AML-193 (cell line): ENCODE results near the gene MAN1A2.
"Not testable (repeated sequence)": the region's sequence is repeated elsewhere in the genome, so short reads cannot be mapped to it uniquely, and the experiment has no call there.

Experiments used
- DNase-seq, 2 experiments: peaks; one replicate each; lab custom pipeline; 2025; lab: John Stamatoyannopoulos, UW

MAN1A2 gene

DNA sequence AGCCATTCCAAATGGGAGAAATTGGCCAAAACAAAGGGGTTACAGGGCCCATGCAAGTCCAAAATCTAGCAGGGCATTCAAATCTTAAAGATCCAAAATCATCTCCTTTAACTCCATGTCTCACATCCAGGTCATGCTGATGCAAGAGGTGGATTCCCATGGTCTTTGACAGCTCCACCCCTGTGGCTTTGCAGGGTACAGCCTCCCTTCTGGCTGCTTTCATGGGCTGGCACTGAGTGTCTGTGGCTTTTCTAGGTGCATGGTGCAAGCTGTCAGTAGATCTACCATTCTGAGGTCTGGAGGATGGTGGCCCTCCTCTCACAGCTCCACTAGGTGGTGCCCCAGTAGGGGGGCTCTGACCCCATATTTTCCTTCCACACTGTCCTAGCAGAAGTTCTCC is 191.2 kb downstream of the MAN1A2 start:
- not testable (repeated sequence) for DNase-seq

DNA sequence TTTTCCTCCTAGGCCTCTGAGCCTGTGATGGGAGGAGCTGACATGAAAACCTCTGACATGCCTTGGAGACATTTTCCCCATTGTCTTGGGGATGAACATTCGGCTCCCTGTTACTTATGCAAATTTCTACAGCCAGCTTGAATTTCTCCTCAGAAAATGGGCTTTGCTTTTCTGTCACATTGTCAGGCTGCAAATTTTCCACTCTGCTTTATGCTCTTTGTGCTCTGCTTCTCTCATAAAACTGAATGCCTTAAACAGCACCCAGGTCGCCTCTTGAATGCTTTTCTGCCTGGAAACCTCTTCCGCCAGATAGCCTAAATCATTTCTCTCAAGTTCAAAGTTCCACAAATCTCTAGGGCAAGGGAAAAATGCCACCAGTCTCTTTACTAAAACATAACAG is 191.9 kb downstream of the MAN1A2 start:
- no peak for DNase-seq

DNA sequence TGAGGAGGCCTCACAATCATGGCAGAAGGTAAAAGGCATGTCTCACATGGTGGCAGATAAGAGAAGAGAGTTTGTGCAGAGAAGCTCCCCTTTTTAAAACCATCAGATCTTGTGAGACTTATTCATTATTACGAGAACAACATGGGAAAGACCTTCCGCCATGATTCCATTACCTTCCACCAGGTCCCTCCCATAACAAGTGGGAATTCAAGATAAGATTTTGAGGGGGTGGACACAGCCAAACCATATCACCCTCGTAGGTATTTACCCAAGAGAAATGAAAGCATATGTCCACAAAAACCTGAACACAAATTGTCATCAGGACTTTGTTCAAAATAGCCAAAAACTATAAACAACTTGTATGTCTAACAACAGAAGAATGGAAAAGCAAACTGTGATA is 192.7 kb downstream of the MAN1A2 start:
- no peak for DNase-seq

DNA sequence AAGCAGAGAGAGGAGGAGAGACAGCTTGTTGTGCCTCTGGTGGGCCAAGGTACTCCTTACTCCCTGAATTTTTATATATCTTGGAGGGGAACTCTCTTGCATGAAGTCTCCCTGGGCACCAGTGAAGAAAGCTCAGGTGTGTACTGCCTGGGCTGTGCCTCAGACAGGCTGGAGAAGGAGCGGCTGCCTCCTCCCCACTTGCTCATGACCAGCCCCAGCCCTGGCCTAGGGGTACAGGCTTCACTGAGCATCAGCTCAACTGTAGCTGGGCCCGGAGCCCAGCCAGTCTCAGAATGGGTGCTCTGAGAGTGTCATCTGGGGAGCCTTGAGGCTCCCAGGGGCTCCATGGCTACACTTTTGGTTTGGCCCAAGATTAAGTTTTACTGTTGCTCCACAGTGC is 193.8 kb downstream of the MAN1A2 start:
- no peak for DNase-seq

DNA sequence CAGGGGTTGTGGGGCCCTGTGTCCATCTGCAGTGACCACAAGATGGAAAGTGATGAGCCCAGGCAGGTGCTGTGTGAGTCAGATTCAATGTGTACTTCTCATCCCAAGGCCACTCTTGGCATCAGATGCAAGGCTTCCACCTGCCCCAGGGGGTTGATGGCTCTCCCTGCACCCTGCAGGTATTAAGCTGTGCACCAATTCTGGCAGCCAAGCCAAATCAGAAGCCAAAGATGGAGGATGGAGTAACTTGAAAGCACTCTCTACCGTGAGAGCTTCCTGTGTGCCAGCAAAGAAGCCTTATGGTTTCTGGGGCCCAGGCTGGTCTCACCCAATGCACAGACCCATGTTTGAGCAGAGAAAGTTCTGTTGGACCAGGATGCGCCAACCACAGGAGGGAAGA is 194.3 kb downstream of the MAN1A2 start:
- DNase-seq = no peak

DNA sequence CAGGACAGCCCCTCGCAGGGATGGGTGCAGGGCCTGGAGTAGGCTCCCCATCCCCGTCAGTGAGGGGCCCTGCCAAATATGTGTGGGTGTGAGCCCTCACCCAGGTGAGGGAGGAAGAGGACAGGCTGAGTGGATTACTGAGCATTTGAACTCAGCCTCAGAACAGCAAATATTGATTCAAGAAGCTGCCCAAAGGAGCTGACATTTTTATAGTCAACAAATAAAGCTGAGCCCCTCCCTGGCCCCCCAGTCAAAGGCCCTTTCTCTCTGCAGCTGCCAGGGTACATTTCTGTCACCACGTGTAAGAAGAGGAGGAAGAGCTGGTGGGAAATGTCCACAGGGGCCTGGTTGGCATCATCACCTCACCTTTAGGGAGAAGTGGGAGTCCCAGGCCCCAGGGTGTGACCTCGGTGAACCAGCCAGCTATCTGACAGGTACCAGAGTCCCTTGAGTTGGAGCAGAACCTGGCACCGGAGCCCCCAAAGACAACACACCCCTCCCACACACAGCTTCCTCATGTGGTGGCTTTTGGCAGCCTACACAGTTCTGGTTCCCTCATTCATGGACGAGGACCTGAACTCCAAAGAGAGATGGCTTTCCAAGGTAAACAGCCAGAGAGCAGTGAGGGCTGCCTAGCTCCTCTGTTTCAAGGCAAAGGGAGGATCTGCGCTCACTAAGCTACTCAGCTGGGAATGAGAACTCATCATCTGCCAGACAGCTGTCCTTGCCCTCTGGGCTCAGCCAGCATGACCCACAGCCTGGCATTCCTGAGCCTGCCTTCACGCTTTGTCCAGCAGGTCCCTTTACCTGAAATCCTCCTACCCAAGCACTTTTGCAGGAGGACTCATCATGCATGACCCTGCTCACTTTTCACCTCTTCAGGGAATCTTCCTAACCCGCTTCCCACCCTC is 195.6 kb downstream of the MAN1A2 start:
- DNase-seq = no peak

DNA sequence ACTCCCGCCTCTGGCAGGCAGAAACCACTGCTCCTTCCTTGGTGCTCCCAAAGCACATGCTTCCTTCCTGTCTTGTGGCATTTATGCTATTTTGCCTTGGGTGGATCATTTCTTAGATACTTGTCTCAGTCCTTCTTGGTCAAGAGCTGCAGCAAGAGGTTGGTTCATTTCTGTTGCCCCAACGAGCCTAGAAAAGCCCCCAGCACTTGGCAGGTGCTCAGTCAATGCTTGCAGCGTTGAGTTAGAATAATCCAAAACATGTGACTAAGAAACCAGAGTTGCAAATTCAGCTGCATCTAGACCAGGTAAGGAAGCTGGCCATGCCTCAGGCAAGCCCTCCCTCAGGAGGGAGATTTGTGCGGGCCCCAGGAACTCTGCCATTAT is 196.2 kb downstream of the MAN1A2 start:
- DNase-seq = no peak

DNA sequence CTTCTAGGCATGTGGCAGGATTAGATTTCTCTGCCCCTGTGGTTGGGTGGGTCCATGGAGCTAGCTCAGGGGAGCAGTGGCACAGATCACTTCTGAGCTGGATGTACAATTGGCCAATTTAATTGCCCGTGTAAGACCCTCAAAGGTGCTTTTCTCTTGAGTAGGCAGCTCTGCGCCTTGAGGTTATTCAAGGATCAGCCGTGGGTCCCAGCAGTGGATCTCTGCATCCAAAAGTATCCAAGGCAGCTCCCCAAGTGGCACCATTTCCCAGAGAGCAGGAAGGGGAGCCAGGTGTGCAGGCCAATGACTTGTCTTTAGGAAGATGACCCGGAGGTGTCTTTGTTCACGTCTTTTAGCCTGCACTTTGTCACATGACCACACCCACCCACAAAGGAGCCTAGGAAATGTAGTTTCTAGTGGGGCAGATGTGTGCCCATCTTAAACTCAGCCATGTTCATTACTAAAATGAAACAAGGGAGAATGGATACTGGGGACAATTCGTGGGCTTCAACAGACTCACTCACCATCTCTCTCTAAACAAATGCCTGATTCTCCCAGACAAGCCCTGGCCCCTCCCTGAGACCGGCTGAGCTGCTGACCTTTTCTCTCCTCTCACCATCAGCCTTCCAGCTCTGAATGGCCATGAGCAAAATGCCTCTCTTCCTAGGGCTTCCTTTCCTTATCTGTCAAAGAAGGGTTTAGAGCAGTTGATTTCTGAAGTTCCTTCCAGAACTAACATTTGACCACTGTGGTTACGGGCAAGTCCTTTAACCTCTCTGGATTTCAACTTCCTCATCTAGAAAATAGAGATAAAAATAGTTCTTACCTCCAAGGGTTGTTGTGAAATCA is 197.2 kb downstream of the MAN1A2 start:
- peak; percentile 57 to 58 for DNase-seq

DNA sequence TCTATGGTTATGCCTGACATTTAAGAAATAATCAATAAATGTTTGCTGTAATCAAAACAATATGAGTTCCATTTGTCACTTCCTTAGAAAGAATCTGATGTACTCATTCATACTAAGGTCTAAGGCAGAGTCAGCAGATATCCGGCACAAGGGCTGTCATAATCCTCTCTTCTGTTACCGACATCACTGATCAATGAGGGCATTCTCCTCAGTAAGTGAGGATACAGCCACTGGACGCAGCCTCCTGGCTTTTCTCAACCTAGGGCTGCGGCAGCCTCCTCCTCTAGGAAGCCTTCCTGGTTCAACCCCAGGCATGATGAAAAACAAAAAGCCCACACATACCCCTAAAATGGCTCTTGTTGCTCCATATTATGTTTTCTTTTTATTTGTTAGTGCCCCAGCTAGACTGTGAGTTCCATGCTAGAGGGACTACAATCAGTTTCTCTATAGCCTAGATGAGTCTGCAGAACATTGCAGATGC is 197.9 kb downstream of the MAN1A2 start:
- no peak for DNase-seq

DNA sequence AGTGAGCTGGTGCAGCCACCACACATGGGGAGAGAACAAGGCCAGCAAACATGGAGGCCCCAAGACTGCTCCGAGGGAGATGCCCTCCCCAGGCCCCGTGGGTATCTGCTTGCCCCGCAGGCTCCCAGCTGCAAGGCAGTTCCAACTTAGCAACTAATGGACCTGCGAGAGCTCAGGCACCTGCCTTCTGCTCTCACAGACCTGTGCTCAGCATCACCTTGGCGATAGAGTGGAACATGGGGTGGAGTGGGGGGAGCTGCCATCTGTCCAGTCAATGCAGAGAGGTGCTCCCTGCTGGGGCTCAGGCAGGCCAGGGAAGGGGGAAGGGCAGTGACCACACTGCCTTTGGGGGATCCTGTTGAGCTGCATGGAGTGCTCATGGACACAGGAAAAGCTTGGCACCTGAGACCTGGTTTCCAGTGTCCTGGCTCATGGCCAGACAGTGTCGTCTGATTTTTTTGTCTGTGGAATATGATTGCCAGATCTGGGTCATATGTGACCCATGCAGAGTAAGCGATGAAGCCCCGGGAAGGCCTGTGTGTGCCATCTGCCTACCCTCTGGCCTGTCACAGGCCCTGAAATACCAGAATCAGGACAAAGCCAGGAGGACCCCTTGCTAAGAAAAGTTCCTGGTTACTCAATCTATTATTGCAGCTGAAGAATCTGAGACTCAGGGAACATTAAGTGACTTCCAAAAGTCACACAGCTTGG is 198.7 kb downstream of the MAN1A2 start:
- no peak for DNase-seq

DNA sequence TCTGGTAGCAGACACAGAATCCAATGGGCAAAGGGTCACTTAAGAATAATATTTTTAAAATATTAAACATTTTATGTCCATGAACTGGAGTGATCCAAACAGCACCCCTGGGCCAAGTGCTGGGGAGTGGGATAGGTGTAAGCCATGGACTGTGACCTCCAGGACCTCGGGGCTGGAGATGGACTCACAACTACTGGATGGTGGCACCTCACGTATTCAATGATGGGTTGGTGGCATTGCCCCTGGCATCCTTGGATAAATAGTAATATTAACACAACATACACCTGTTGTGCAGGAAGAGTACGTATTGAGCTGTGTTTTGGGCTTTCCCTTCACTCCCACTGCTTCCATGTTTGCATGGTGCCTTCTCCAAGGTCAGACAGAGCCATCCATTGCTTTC is 199.3 kb downstream of the MAN1A2 start:
- no peak for DNase-seq

DNA sequence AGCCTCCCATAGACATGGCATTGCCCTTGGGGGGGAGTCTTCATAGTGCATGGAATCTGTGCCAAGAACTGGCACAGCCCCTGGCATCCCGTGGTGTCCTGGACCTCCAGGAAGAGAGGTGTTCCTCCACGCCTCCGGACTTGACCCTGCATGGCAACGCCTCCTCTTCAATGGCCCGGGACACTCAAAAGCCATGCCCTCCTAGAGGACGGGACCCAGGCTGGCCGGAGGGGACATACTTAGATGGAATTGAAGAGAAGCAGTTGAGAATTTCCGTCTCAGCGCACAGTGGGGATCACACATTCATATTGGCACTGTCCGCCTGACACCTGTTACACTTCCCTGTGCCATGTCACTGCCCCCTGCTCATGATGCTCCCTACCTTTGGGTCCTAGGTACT is 200.2 kb downstream of the MAN1A2 start:
- DNase-seq = no peak

DNA sequence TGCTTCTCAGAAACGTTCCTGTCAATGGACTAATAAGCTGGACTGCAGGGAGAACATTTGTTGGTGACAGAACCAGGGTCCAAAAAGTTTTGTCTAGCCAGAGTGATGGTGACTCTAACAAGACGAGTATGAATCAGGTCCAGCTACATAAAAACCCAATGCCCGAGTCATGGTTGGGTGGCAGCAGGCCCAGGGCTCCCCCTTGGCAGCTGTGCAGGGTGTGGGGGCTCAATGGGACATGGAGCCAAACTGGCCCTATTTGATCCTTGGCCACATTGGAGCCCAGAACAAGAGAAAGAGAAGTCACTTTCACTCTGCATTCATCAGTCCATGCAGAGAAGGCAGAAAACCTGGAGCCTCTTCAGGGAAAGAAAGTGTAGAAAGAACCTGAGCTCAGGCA is 200.7 kb downstream of the MAN1A2 start:
- DNase-seq = no peak

DNA sequence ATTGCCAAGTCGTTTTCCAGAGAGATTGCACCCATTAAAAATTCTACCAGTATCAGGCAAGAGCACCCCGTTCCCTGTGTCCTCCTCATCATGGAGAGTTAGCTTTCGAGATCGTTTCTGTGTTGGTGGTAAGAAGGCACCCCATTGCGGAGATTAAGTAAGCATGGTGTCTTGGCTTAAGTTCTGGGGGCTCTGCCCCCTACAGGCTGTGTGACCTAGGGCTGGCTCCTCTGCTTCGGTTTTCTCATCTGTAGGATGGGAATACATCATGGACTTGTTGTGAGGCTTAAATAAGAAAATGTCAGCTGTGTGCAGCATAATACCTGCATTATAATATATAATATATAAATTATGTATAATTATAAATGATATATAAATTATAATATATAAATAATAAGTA is 201.8 kb downstream of the MAN1A2 start:
- DNase-seq = no peak

DNA sequence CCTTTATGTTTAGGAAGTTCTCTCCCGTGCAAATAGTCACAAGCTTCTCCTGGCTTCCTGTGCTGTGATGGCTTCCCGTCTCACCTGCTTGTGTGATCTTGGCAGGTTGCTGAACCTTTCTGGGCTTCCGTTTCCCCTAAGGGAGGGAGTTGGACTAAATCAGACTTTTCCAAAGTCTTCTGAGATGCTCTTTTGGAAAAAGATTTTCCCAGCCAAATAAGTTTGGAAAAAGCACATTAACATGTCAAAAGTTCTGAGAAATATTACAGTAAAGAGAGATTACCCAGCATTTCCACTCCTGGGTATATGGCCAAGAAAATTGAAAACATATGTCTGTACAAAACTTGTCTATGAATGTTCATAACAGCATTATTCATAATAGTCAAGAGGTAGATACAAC is 202.6 kb downstream of the MAN1A2 start:
- DNase-seq = no peak

DNA sequence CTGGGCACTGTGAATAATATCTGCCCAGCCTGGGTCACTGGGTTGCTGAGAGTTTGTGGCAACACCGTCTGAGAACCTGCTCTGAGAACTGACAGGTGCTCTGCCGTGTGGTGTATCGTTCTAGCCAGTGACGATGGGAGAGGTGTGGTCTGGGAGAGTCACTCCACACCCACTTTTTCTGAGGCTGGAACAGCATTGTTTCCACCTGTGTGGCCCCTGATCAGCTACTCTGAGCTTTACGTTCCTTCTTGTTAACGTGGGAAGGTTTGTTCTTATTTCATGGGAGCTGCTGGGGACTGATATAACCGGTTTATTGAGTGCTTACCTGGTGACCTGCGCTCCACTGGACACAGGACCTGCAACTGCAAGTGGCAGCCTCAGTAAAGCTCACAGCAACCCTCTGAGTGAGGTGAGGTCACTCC is 203.8 kb downstream of the MAN1A2 start:
- DNase-seq = no peak

DNA sequence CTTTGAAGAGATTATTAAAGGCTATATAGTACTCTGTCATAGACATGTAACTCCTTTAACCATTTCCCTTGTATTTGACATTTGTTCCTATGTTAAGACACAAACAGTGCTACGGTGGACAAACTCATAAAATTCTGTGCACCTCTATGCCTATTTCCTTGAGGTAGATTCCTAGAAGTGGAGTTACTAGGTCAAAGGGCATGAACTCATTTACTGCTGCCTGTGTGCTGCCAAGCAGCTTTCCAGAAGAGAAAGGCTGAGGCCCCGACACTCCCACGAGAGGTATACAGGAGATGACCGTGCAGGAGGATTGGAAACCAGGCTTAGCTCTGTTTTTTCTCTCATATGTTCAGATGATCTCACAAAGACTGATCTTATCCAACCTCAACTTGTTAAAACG is 204.2 kb downstream of the MAN1A2 start:
- no peak for DNase-seq

DNA sequence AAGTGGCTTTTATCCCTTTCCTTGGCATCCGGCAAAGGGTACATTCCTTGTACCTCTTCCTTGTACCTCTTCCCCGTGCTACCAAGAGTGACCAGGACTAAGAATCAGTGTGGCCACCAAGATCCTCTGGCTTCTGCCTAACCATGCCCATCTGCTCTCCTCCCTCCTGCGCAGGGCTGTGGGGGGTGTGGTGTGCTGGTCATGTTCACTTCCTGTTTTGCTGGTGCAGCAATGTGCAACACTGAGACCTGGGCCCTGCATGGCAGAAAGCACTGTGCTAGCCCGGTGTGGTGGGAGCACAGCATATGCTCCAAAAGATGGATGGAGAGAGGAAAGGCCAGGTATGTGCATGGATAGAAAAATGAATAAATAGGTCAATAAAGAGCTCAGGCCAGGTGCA is 205.3 kb downstream of the MAN1A2 start:
- peak; percentile 15 to 30 for DNase-seq

DNA sequence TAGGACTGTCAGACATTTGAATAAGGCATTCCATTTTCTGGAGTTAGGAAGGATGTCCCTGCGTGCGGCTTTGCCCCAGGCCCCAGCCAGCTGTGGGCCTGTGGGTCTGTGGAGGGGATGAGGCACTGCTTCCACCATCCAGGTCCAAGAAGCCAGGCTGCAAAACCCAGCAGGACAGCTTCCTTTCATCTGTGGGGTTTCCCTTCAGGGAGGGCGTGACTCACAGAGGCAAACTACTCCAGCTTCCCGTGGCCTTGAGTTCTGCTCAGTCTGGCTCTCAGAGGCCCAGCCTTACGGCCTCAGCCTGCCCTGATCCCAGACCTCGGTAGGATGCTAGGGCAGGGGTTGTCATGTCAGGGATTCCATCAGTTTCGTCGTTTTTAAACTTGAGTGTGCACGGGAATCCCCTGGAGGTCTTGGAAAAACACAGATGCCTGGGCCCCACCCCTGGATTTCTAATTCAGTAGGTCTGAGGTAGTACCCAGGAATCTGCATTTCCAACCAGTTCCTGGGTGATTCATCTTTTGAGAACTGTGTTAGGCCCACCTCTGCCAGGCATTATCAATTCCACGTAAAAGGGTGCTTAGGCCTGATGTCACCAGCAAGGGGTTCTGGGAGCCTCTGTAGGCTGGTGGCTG is 206.3 kb downstream of the MAN1A2 start:
- DNase-seq = no peak

DNA sequence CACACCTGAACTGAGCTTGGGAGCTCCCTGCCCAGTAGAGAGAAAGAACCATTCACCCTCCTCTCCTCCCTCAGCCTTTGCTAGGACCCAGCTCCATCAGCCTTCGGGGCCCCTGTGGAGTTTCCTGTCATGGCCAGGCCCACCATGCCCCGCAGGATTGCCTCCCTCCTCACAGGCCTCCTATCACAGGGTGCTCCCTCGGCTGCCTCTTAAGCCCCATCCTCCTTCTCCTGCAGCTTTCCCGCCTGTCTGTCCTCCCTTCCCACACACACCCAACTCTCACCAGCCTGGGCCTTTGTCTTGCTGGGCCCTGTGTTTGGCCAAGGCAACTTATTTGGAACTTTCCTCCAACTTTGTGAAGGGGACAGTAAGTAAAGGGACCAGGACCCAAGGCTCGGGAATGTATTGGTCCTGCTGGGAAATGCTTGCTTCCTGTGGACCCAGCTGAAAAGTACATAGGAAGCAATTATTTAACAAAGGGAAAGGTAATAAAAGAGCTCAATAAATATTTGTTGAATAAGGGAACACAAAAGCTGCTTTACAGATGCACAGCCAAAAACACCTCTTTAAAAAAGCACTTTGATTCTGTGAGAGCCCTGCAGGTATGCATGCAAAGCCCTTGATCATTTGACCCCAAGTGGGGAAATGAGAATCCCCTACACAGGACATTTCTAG is 207.0 kb downstream of the MAN1A2 start:
- no peak for DNase-seq

DNA sequence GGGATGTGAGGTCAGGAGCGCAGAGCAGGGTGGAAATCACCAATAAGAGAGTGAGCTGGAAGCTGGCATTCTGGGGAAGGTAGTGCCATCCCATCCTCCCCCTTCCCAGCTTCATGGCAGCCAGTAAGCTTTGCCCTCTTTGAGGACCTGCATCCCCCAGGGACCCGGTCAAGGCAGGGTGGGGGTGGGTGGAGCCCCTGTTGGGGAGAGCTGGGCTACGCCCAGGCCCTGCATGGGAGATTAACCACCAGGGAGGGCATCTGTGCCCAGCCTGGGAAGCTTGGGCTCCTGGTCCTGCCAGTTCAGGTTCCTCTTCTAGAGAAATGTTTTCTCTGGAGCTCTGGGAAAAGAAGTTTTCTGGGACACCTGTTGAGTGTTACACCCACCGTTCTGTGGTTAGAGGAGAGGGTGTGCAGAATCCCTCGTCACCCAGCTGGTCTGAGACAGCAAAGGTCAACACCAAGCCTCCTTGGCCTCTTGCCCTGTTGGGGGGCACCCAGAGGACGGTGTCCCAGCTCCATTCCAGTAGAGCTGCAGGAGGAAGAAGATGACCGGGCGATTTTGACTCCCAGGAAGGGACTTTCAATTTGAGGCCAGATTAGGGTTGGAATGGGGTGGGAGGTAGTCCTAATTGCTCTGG is 208.5 kb downstream of the MAN1A2 start:
- no peak for DNase-seq
